ENCODE results near the gene DOP1A. TPM values are rescaled to one million over a fixed set of nuclear protein-coding genes. Genes with fewer than 3 reads are reported as not detected.

Gene DOP1A
- 17.8 and 18.4 TPM in 2 replicates for total RNA-seq
- long read RNA-seq, partial matches to known transcripts: 6 of 39 reads
- long read RNA-seq, other reads (novel, unspliced or antisense): 33 of 39 reads

- DNase-seq (ENCODE audit: low read depth, low spot score): peak; percentile 97
- peaks cover 36% of the 10 kb centered on the region for H3K4me1 Mint-ChIP-seq
- H3K4me3 Mint-ChIP-seq: peak within 1 kb of the TSS; percentile 93
- H3K27ac Mint-ChIP-seq (ENCODE audit: unreplicated experiment): peak within 1 kb of the TSS; percentile 84
- no peaks in the 10 kb centered on the region for H3K9me3 Mint-ChIP-seq
- H3K36me3 Mint-ChIP-seq (ENCODE audit: low read depth): no peaks in the 10 kb centered on the region
- H3K27me3 Mint-ChIP-seq (ENCODE audit: low read depth): no peaks in the 10 kb centered on the region
- peak; percentile 99 for TF ChIP-seq CTCF (conservative IDR thresholded peaks at IDR 0.05)
These were observed at the start of gene DOP1A for GRCh38 chr6:83067448-83068439. TSS of gene DOP1A (plus strand) at chr6:83067671. CDS start at chr6:83096978, 29,307 bp downstream.

GRCh38 chr6:83019741-83020140 is 47.7 kb upstream of the DOP1A start:
- Mint-ChIP-seq H3K27ac (ENCODE audit: unreplicated experiment) (no peak overlapping the region), H3K36me3 (ENCODE audit: low read depth) (peaks cover 41% of the 10 kb centered on the region), H3K4me3 (no peak overlapping the region)

GRCh38 chr6:83031689-83032088 is 35.8 kb upstream of the DOP1A start:
- no peak for DNase-seq (ENCODE audit: low read depth, low spot score)
- H3K27me3 Mint-ChIP-seq (ENCODE audit: low read depth): no peaks in the 10 kb centered on the region
- H3K4me3 Mint-ChIP-seq: no peak overlapping the region
- peaks cover 74% of the 10 kb centered on the region for H3K36me3 Mint-ChIP-seq (ENCODE audit: low read depth)
- peaks cover 20% of the 10 kb centered on the region for H3K9me3 Mint-ChIP-seq
- no peaks in the 10 kb centered on the region for H3K4me1 Mint-ChIP-seq
- TF ChIP-seq CTCF (conservative IDR thresholded peaks at IDR 0.05): no peak
- H3K27ac Mint-ChIP-seq (ENCODE audit: unreplicated experiment): no peak overlapping the region

More at GRCh38 chr6:83019741-83020140, 47.7 kb upstream of the DOP1A start:
- DNase-seq (ENCODE audit: low read depth, low spot score): no peak
- Mint-ChIP-seq H3K9me3 (peaks cover 11% of the 10 kb centered on the region), H3K27me3 (ENCODE audit: low read depth) (no peaks in the 10 kb centered on the region), H3K4me1 (no peaks in the 10 kb centered on the region)
- TF ChIP-seq CTCF (conservative IDR thresholded peaks at IDR 0.05): no peak

- peaks cover 9% of the 10 kb centered on the region for H3K4me1 Mint-ChIP-seq
- no peak for TF ChIP-seq CTCF (conservative IDR thresholded peaks at IDR 0.05)
- H3K27ac Mint-ChIP-seq (ENCODE audit: unreplicated experiment): no peak overlapping the region
- peaks cover 2% of the 10 kb centered on the region for H3K9me3 Mint-ChIP-seq
- no peak for DNase-seq (ENCODE audit: low read depth, low spot score)
- H3K27me3 Mint-ChIP-seq (ENCODE audit: low read depth): no peaks in the 10 kb centered on the region
- H3K36me3 Mint-ChIP-seq (ENCODE audit: low read depth): peaks cover 28% of the 10 kb centered on the region
- no peak overlapping the region for H3K4me3 Mint-ChIP-seq
These were observed 29.2 kb upstream of the DOP1A start for GRCh38 chr6:83038246-83038645.

GRCh38 chr6:83042467-83043053 is 24.9 kb upstream of the DOP1A start:
- no peak for TF ChIP-seq CTCF (conservative IDR thresholded peaks at IDR 0.05)
- no peak for DNase-seq (ENCODE audit: low read depth, low spot score)
- Mint-ChIP-seq H3K27me3 (ENCODE audit: low read depth) (no peaks in the 10 kb centered on the region), H3K4me3 (no peak overlapping the region), H3K4me1 (peaks cover 18% of the 10 kb centered on the region), H3K9me3 (no peaks in the 10 kb centered on the region), H3K27ac (ENCODE audit: unreplicated experiment) (no peak overlapping the region), H3K36me3 (ENCODE audit: low read depth) (peaks cover 2% of the 10 kb centered on the region)
